Gastrocnemius medialis (tissue), 4 donors: Measurements from ENCODE around the gene DSE. TPM values are rescaled to one million over a fixed set of nuclear protein-coding genes. Genes with fewer than 3 reads are reported as not detected.

Experiments used
- ATAC-seq, 2 donors: fragments of 150-250 bp; one replicate each; pipeline ENCODE4 v1.9.1; 2016
- DNase-seq, 2 donors: peaks; one replicate each; pipeline ENCODE4 v3.0.0-alpha.2; 2019
- H3K27ac ChIP-seq, 4 donors: fragments of 200-600 bp; sonication (generic); 1 replicate in 1 of 4; 2 replicates in 3 of 4; pipeline ENCODE4 v1.5.1; 2016 to 2018; ENCODE audit warnings: mild to moderate bottlenecking in 2 of 4, moderate library complexity in 1 of 4
- H3K27me3 ChIP-seq, 3 donors: fragments of 200-600 bp; sonication (generic) in 2 of 3; 1 replicate in 1 of 3; 2 replicates in 2 of 3; pipeline versions ENCODE4 v1.5.1 to v1.6.0; 2016 to 2019; ENCODE audit warnings: mild to moderate bottlenecking in 1 of 3, moderate library complexity in 1 of 3
- H3K36me3 ChIP-seq, 2 donors: fragments of 200-600 bp; sonication (generic) in 1 of 2; one replicate each; pipeline ENCODE4 v1.5.1; 2017 to 2018
- H3K4me1 ChIP-seq, 2 donors: fragments of 200-600 bp; sonication (generic) in 1 of 2; one replicate each; pipeline ENCODE4 v1.5.1; 2016 to 2017; ENCODE audit warnings: mild to moderate bottlenecking in 2 of 2
- H3K4me3 ChIP-seq, 4 donors: fragments of 200-600 bp; sonication (generic) in 3 of 4; 1 replicate in 1 of 4; 2 replicates in 3 of 4; pipeline ENCODE4 v1.5.1; 2016 to 2019; ENCODE audit warnings: mild to moderate bottlenecking in 2 of 4
- H3K9me3 ChIP-seq, 3 donors: fragments of 200-600 bp; sonication (generic) in 2 of 3; 1 replicate in 1 of 3; 2 replicates in 2 of 3; pipeline ENCODE4 v1.5.1; 2016 to 2019
- POLR2A ChIP-seq, 2 donors: fragments of 450-650 bp; IDR thresholded peaks; one replicate each; pipeline ENCODE4 v1.6.1; 2017; ENCODE audit warnings: antibody characterized with exemption in 2 of 2, mild to moderate bottlenecking in 2 of 2, moderate library complexity in 2 of 2
- in situ Hi-C, 4 donors: fragments of 200-750 bp; cut with MboI; loops; one replicate each; pipeline versions ENCODE4 v1.15.0 to v1.8.0; 2017; ENCODE audit warnings: low sequenced_read_pairs in 4 of 4
- intact Hi-C: fragments of 100-400 bp; cut with DNase I; formaldehyde crosslinking; loops from one replicate; pipeline ENCODE4 v1.15.1; 2023; ENCODE audit warnings: low total_unique reads
- total RNA-seq, 4 donors: library from RNA; depleted of rRNA; stranded (reverse); fragments of >200 nt; gene quantifications; one replicate each; pipeline versions ENCODE4 v1.1.0 to v1.2.3, GENCODE V29; 2016
- TF ChIP-seq, protein P1 (sequence below), 5 experiments: fragments of 450-650 bp in 3 of 5; fragments of 200-600 bp in 2 of 5; sonication (generic) in 2 of 5; IDR thresholded peaks in 4 of 5; conservative IDR thresholded peaks in 1 of 5; 1 replicate in 4 of 5; 2 replicates in 1 of 5; pipeline ENCODE4 v1.5.1; 2016 to 2019; ENCODE audit warnings: antibody characterized with exemption in 5 of 5, mild to moderate bottlenecking in 3 of 5, moderate library complexity in 3 of 5

DSE gene
- total RNA-seq, 4 donors from 2014 or later, result 9.6 to 14.8 (median 11.8) TPM

DNA sequence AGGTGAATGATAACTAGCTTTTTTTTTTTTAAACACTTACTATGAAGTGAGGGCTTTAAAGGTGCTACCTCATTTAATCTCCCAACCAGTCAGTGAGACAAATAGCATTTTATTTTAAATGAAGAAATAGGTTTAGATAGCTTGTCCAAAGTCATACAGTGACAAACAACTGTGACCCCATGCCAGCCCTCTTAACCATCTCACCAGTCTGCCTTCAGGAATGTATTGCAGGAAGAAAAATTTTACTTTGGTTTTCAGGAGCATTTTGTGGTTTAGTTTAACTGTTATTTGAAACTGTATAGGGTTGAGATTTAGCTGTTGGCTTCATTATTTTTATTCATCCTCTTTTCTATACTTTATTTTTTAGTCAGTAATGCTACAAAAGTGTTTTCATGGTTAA lies 18.6 kb downstream of the DSE start:
- Histone ChIP-seq H3K27me3 (no peaks in the 10 kb centered on the region), H3K27ac (no peak overlapping the region), H3K4me3 (no peak overlapping the region), H3K9me3 (no peaks in the 10 kb centered on the region), H3K36me3 (no peaks in the 10 kb centered on the region), H3K4me1 (peaks cover 17 to 41% of the 10 kb centered on the region in 2 donors)
- DNase-seq, result no peak
- TF ChIP-seq, protein P1, sequence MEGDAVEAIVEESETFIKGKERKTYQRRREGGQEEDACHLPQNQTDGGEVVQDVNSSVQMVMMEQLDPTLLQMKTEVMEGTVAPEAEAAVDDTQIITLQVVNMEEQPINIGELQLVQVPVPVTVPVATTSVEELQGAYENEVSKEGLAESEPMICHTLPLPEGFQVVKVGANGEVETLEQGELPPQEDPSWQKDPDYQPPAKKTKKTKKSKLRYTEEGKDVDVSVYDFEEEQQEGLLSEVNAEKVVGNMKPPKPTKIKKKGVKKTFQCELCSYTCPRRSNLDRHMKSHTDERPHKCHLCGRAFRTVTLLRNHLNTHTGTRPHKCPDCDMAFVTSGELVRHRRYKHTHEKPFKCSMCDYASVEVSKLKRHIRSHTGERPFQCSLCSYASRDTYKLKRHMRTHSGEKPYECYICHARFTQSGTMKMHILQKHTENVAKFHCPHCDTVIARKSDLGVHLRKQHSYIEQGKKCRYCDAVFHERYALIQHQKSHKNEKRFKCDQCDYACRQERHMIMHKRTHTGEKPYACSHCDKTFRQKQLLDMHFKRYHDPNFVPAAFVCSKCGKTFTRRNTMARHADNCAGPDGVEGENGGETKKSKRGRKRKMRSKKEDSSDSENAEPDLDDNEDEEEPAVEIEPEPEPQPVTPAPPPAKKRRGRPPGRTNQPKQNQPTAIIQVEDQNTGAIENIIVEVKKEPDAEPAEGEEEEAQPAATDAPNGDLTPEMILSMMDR (IDR thresholded peaks at IDR 0.05 in 4 of 5, conservative IDR thresholded peaks at IDR 0.05 in 1 of 5), result no peak
- TF ChIP-seq POLR2A (IDR thresholded peaks at IDR 0.05), result no peak
- in situ Hi-C loops (no loop called here), intact Hi-C loops (no loop called here)
- ATAC-seq, result no peak

DNA sequence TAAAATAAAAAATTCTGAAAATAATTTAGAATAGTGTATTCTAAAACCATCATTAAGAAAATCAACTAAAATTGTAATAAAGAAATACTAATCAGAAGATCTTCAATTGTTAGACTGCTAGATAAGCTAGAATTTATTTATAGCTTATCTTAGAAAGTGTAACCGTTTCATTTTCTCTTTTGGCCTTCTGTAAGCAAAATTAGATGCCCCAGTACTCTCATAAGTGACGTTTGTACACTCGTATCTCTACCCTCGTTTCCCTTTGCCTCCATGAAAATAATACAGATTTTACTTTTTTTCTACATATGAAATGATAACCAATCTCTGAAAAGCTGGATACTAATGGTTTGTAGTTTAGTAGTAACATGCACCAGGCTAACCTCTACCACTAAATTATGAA lies 19.8 kb downstream of the DSE start:
- TF ChIP-seq, protein P1 (IDR thresholded peaks at IDR 0.05 in 4 of 5, conservative IDR thresholded peaks at IDR 0.05 in 1 of 5), result no peak
- no peak for TF ChIP-seq POLR2A (IDR thresholded peaks at IDR 0.05)
- H3K4me1 ChIP-seq, result peaks cover 17 to 41% of the 10 kb centered on the region in 2 donors
- no peaks in the 10 kb centered on the region for H3K27me3 ChIP-seq
- intact Hi-C loops (no loop called here), in situ Hi-C loops (no loop called here)
- no peak for ATAC-seq
- no peaks in the 10 kb centered on the region for H3K9me3 ChIP-seq
- DNase-seq, result no peak
- H3K27ac ChIP-seq, result no peak overlapping the region
- H3K36me3 ChIP-seq, result no peaks in the 10 kb centered on the region
- H3K4me3 ChIP-seq, result no peak overlapping the region

DNA sequence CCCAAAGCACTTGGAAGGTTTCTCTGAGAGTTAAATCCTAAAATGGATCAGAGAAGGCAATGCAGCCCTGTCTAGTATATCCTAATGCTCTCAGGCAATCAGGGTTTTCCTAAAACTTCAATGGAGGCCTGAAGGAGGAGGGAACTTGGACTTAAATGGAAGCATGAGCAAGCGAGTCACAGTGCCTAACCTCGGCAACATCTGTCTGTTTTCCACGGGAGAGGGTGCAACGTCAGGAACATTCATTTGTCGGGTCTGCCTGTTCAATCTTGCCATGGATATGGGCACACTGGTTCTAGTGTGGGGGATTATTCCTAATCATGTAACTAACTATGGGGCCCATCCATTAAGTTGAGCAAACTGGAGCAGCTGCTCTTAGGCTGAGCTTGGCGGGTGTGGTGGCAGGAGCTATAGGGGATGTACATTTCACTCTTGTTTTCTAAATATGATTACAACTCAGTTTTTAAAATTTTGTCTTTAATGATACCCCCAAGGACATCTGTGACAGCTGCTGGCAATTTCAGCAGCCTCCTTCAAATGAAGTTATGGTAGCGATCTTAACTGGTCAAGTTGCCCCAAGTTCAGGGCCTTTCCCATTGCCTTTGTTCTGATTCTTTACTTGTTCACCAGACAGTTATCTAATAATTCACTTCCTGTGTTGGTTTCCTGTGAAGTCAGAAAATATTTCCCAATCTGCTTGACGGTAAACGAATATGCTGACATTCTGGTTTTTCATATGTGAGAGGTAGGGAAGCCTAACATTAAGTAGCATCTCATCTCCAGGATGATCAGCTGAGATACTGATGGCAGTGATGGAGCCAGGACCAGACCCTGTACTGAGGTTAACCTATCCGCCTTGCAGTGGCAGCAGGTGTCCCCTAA lies 21.6 kb downstream of the DSE start:
- Histone ChIP-seq H3K9me3 (no peaks in the 10 kb centered on the region), H3K4me3 (no peak overlapping the region), H3K27ac (no peak overlapping the region), H3K4me1 (peaks cover 3 to 34% of the 10 kb centered on the region in 2 donors), H3K27me3 (no peaks in the 10 kb centered on the region), H3K36me3 (no peaks in the 10 kb centered on the region)
- in situ Hi-C loops, result no loop called here
- intact Hi-C loops, result no loop called here
- TF ChIP-seq, protein P1 (IDR thresholded peaks at IDR 0.05 in 4 of 5, conservative IDR thresholded peaks at IDR 0.05 in 1 of 5), result no peak
- TF ChIP-seq POLR2A (IDR thresholded peaks at IDR 0.05), result no peak
- no peak for DNase-seq
- no peak for ATAC-seq

DNA sequence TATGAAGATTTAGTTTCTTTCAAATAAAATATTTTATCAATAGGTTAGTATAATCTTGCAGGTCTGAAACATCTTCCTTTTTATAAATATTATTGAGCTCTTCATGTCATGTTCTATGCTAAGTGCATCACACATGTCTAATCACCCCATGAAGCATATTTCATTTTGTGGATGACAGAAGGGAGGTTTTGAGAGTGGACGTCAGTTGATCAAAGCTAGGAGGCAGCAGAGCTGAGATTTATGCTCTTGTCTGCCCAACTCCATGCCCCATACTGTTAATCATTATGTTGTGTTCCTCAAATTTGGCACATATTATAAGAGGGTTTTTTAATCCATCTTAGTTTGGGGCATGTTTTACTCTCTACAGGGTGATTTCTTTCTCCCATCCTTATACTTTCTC lies 22.7 kb downstream of the DSE start:
- Histone ChIP-seq H3K36me3 (no peaks in the 10 kb centered on the region), H3K4me3 (no peak overlapping the region), H3K27ac (peak overlapping the region in 1 of 4 donors; percentile 11), H3K9me3 (no peaks in the 10 kb centered on the region), H3K4me1 (peaks cover 11 to 34% of the 10 kb centered on the region in 2 donors), H3K27me3 (no peaks in the 10 kb centered on the region)
- ATAC-seq, result peak in 1 of 2 donors; percentile 22
- in situ Hi-C loops, result no loop called here
- DNase-seq, result no peak
- intact Hi-C loops, result no loop called here
- TF ChIP-seq, protein P1 (IDR thresholded peaks at IDR 0.05 in 4 of 5, conservative IDR thresholded peaks at IDR 0.05 in 1 of 5), result no peak
- TF ChIP-seq POLR2A (IDR thresholded peaks at IDR 0.05), result no peak
